Tibial nerve (tissue), 4 donors: ENCODE measurements around the gene EDEM2.

ENCODE experiments used
- EP300 ChIP-seq, 2 donors: sonication (generic); formaldehyde crosslinking; IDR thresholded peaks; one replicate each; pipeline ENCODE4 v1.6.1; 2017; ENCODE audit warnings: antibody characterized with exemption in 2 of 2, mild to moderate bottlenecking in 1 of 2
- POLR2A ChIP-seq, 2 donors: fragments of 450-650 bp; IDR thresholded peaks; one replicate each; pipeline ENCODE4 v1.6.1; 2017; ENCODE audit warnings: antibody characterized with exemption in 2 of 2, mild to moderate bottlenecking in 2 of 2, moderate library complexity in 2 of 2
- TF ChIP-seq, protein P1 (sequence below), 5 experiments: fragments of 200-600 bp in 3 of 5; fragments of 450-650 bp in 2 of 5; sonication (generic) in 3 of 5; IDR thresholded peaks; one replicate each; pipeline ENCODE4 v1.5.1; 2016 to 2019; ENCODE audit warnings: antibody characterized with exemption in 5 of 5, mild to moderate bottlenecking in 3 of 5, moderate library complexity in 2 of 5

- TF ChIP-seq EP300 (IDR thresholded peaks at IDR 0.05) (no peak), POLR2A (IDR thresholded peaks at IDR 0.05) (no peak)
- TF ChIP-seq, protein P1, sequence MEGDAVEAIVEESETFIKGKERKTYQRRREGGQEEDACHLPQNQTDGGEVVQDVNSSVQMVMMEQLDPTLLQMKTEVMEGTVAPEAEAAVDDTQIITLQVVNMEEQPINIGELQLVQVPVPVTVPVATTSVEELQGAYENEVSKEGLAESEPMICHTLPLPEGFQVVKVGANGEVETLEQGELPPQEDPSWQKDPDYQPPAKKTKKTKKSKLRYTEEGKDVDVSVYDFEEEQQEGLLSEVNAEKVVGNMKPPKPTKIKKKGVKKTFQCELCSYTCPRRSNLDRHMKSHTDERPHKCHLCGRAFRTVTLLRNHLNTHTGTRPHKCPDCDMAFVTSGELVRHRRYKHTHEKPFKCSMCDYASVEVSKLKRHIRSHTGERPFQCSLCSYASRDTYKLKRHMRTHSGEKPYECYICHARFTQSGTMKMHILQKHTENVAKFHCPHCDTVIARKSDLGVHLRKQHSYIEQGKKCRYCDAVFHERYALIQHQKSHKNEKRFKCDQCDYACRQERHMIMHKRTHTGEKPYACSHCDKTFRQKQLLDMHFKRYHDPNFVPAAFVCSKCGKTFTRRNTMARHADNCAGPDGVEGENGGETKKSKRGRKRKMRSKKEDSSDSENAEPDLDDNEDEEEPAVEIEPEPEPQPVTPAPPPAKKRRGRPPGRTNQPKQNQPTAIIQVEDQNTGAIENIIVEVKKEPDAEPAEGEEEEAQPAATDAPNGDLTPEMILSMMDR (IDR thresholded peaks at IDR 0.05), result no peak
These were observed 25.3 kb upstream of the EDEM2 start for GRCh38 chr20:35172434-35172806.
